WERI-Rb-1 (cell line): ENCODE results near the gene ZNF479.
"Not testable (repeated sequence)": the region's sequence is repeated elsewhere in the genome, so short reads cannot be mapped to it uniquely, and the experiment has no call there.

Experiments
- DNase-seq: peaks from one replicate; pipeline ENCODE4 v3.0.0-alpha.2; 2020
- H3K27ac ChIP-seq: fragments of 250-450 bp; sonication (Bioruptor Pico); 2 replicates; pipeline ENCODE4 v1.5.1; 2020; ENCODE audit warnings: mild to moderate bottlenecking, moderate library complexity
- H3K27me3 ChIP-seq: fragments of 250-450 bp; sonication (Bioruptor Pico); 2 replicates; pipeline ENCODE4 v1.5.1; 2021; ENCODE audit warnings: mild to moderate bottlenecking, low read depth, moderate library complexity; ENCODE audit not compliant: insufficient read depth, severe bottlenecking
- H3K36me3 ChIP-seq: fragments of 250-450 bp; sonication (Bioruptor Pico); 2 replicates; pipeline ENCODE4 v1.5.1; 2020; ENCODE audit warnings: mild to moderate bottlenecking, moderate library complexity
- H3K4me3 ChIP-seq: 2 replicates; pipeline ENCODE4 v1.5.1; 2011; ENCODE audit warnings: low read depth, mild to moderate bottlenecking, control low read depth, low read length
- H3K9me3 ChIP-seq: fragments of 250-450 bp; sonication (Bioruptor Pico); 2 replicates; pipeline ENCODE4 v1.5.1; 2021; ENCODE audit warnings: mild to moderate bottlenecking, moderate library complexity; ENCODE audit not compliant: severe bottlenecking
- CTCF ChIP-seq: IDR thresholded peaks from 2 replicates; pipeline ENCODE4 v1.5.1; 2011; ENCODE audit warnings: low read depth, mild to moderate bottlenecking, control low read depth, inconsistent platforms, low read length

ZNF479 gene

GRCh38 chr7:57132336-57132735 is at the start of gene ZNF479:
Gene ZNF479 (minus strand): TSS chr7:57132436. CDS start chr7:57132324, 112 bp downstream.
- not testable (repeated sequence) for DNase-seq, H3K27me3 ChIP-seq, H3K9me3 ChIP-seq, H3K36me3 ChIP-seq, H3K4me3 ChIP-seq, H3K27ac ChIP-seq

- no peak overlapping the region for H3K27ac ChIP-seq
- TF ChIP-seq CTCF = no peak
- no peaks in the 10 kb centered on the region for H3K36me3 ChIP-seq
- DNase-seq = no peak
- H3K4me3 ChIP-seq = no peak overlapping the region
- H3K27me3 ChIP-seq = no peaks in the 10 kb centered on the region
- H3K9me3 ChIP-seq = peaks cover 10% of the 10 kb centered on the region
These were observed 49.8 kb upstream of the ZNF479 start for GRCh38 chr7:57182031-57182430.

- Histone ChIP-seq H3K36me3 (no peaks in the 10 kb centered on the region), H3K27ac (no peak overlapping the region), H3K27me3 (no peaks in the 10 kb centered on the region), H3K4me3 (no peak overlapping the region), H3K9me3 (peaks cover 13% of the 10 kb centered on the region)
- TF ChIP-seq CTCF = no peak
- DNase-seq = no peak
These were observed 49.0 kb upstream of the ZNF479 start for GRCh38 chr7:57181281-57181680.

GRCh38 chr7:57179776-57180415 is 47.7 kb upstream of the ZNF479 start:
- Histone ChIP-seq H3K4me3 (no peak overlapping the region), H3K27me3 (no peaks in the 10 kb centered on the region), H3K9me3 (peaks cover 13% of the 10 kb centered on the region), H3K36me3 (no peaks in the 10 kb centered on the region), H3K27ac (no peak overlapping the region)
- no peak for DNase-seq
- TF ChIP-seq CTCF = no peak

- no peaks in the 10 kb centered on the region for H3K36me3 ChIP-seq
- peaks cover 13% of the 10 kb centered on the region for H3K9me3 ChIP-seq
- H3K27me3 ChIP-seq = no peaks in the 10 kb centered on the region
- H3K27ac ChIP-seq = no peak overlapping the region
- no peak overlapping the region for H3K4me3 ChIP-seq
- TF ChIP-seq CTCF = no peak
- DNase-seq = no peak
These were observed 46.5 kb upstream of the ZNF479 start for GRCh38 chr7:57178768-57179139.

- no peak for TF ChIP-seq CTCF
- no peaks in the 10 kb centered on the region for H3K27me3 ChIP-seq
- peaks cover 13% of the 10 kb centered on the region for H3K9me3 ChIP-seq
- no peak for DNase-seq
- no peak overlapping the region for H3K27ac ChIP-seq
- no peaks in the 10 kb centered on the region for H3K36me3 ChIP-seq
- no peak overlapping the region for H3K4me3 ChIP-seq
These were observed 45.9 kb upstream of the ZNF479 start for GRCh38 chr7:57177856-57178767.
